ENCODE data around the gene ELOVL7.
"Not testable (repeated sequence)": the region's sequence is repeated elsewhere in the genome, so short reads cannot be mapped to it uniquely, and the experiment has no call there.

The ELOVL7 gene

GRCh38 chr5:60792438-60792837 lies 51.6 kb downstream of the ELOVL7 start:
- no peak for DNase-seq

- DNase-seq: no peak
Observed at GRCh38 chr5:60789551-60789950, 54.5 kb downstream of the ELOVL7 start.

GRCh38 chr5:60788863-60789513 lies 55.1 kb downstream of the ELOVL7 start:
- no peak for DNase-seq

GRCh38 chr5:60779466-60779865 lies 64.6 kb downstream of the ELOVL7 start:
- DNase-seq: no peak

- no peak for DNase-seq
Observed at GRCh38 chr5:60776343-60776742, 67.7 kb downstream of the ELOVL7 start.

- no peak for DNase-seq
Observed at GRCh38 chr5:60765019-60765709, 78.9 kb downstream of the ELOVL7 start.

- DNase-seq: no peak
Observed at GRCh38 chr5:60763061-60763460, 81.0 kb downstream of the ELOVL7 start.

GRCh38 chr5:60754495-60754894 lies 89.6 kb downstream of the ELOVL7 start:
- no peak for DNase-seq

- DNase-seq: no peak
Observed at GRCh38 chr5:60744682-60745081, 99.4 kb downstream of the ELOVL7 start.

GRCh38 chr5:60743511-60744314 lies 100.4 kb downstream of the ELOVL7 start:
- no peak for DNase-seq

- no peak for DNase-seq
Observed at GRCh38 chr5:60740322-60740721, 103.7 kb downstream of the ELOVL7 start.

GRCh38 chr5:60738933-60739332 lies 105.1 kb downstream of the ELOVL7 start:
- no peak for DNase-seq

- DNase-seq: no peak
Observed at GRCh38 chr5:60738461-60738860, 105.6 kb downstream of the ELOVL7 start.

- DNase-seq: not testable (repeated sequence)
Observed at GRCh38 chr5:60730858-60731257, 113.2 kb downstream of the ELOVL7 start.

- DNase-seq: no peak
Observed at GRCh38 chr5:60727033-60727679, 116.9 kb downstream of the ELOVL7 start.

GRCh38 chr5:60724126-60724525 lies 119.9 kb downstream of the ELOVL7 start:
- DNase-seq: no peak

- DNase-seq: no peak
Observed at GRCh38 chr5:60722416-60722815, 121.7 kb downstream of the ELOVL7 start.

GRCh38 chr5:60719329-60719728 lies 124.7 kb downstream of the ELOVL7 start:
- no peak for DNase-seq

- no peak for DNase-seq
Observed at GRCh38 chr5:60718166-60718892, 125.7 kb downstream of the ELOVL7 start.

GRCh38 chr5:60715201-60715928 lies 128.7 kb downstream of the ELOVL7 start:
- not testable (repeated sequence) for DNase-seq

GRCh38 chr5:60712950-60713349 lies 131.1 kb downstream of the ELOVL7 start:
- no peak for DNase-seq

- DNase-seq: not testable (repeated sequence)
Observed at GRCh38 chr5:60711892-60712291, 132.2 kb downstream of the ELOVL7 start.

Measured in activated CD4-positive, CD25-positive, alpha-beta regulatory T cell (primary cell).